A549 treated with dexamethasone at 1 μM for 4 hours (cell line): Measurements from ENCODE around the gene OR5J2. TPM values are rescaled to one million over a fixed set of nuclear protein-coding genes. Genes with fewer than 3 reads are reported as not detected.

Experiments used
- total RNA-seq: library from RNA; stranded (reverse); fragments of 200-300 nt; extraction: Qiagen RNA extraction; gene quantifications from 5 replicates; pipeline ENCODE4 v1.2.3, GENCODE V29; 2022

Gene OR5J2
- total RNA-seq, result not detected in 5 replicates

DNA sequence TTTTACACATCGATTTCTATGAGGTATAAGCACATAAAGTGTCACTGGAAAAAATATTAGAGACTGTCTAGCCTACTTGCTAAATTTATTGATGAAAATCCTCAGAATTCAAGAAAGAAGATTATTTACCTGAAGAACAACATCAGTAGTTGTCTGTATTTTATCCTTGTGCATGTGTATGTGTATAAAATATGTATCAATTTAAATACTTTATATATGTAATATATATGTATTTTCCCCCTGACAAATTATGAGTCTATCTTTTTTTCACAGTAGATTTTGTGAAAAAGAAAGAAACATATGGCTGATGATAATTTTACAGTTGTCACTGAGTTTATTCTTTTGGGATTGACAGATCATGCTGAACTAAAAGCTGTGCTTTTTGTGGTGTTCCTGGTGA, at the start of gene OR5J2:
Gene OR5J2, plus strand, starts transcription at position 301 of the 400 bp plus-strand sequence. Its CDS starts 0 bp downstream, at position 301.

DNA sequence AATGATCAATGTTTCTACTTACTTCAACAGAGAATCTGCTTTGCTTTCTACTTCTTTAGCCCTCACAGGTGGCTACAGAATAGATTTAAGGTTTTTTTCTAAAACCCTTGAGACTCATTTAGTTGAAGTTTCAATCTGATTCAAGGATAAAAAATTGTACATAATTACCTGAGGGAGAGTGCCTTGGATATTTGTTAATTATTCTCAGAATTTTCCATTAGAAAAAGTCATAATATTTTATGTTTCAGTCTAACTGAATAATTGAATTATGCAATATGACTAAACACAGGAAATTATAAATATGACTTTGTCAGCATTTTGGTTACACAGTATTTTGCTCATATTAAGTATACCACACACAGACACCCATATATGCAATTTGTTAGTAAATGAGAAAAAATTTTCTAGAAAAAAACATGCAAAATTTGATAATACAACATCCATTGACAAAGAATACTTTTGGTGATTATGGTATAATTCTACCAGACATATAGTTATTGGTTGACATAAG, 36.2 kb upstream of the OR5J2 start, which contains the start of gene OR8J3:
Gene OR8J3, minus strand, starts transcription at position 51 of the 511 bp plus-strand sequence. CDS start 2,483 bp downstream, outside the sequence.

DNA sequence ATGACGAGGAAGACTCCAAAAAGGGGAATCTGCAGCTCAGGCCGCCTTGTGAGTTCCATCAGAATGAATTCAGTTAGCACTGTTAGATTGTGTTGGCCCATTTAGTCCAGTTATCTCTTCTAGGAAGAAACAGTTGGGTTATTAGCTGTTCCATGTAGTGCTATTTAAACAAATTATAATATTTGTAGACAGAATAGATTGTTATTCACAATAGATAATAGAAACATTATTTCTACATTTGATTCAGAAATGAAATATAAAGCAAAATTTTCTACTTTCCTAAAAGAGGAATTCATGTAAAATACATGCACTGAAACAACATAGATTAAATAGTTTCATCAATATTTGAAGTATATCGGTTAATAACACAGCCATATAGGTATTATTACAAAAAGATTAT, 16.2 kb upstream of the OR5J2 start, which contains the start of gene OR8K5:
Gene OR8K5, minus strand, starts transcription at position 101 of the 400 bp plus-strand sequence. Its CDS starts 0 bp downstream, at position 101.

Other genes with a start within 250 kb of the OR5J2 start
- not detected in 5 replicates for gene OR5I1, start 240.2 kb upstream of the OR5J2 start, total RNA-seq
- not detected in 5 replicates for gene OR10AG1, start 206.7 kb upstream of the OR5J2 start, total RNA-seq
- gene OR5F1, start 182.0 kb upstream of the OR5J2 start, total RNA-seq, result not detected in 5 replicates
- not detected in 5 replicates for gene OR5AS1, start 149.0 kb upstream of the OR5J2 start, total RNA-seq
- not detected in 5 replicates for gene OR8I2, start 83.3 kb upstream of the OR5J2 start, total RNA-seq
- gene OR8H2, start 72.9 kb upstream of the OR5J2 start, total RNA-seq, result not detected in 5 replicates
- gene OR8H3, start 54.2 kb upstream of the OR5J2 start, total RNA-seq, result not detected in 5 replicates
- not detected in 5 replicates for gene OR8J3, start 36.4 kb upstream of the OR5J2 start, total RNA-seq
- not detected in 5 replicates for gene OR8K5, start 16.3 kb upstream of the OR5J2 start, total RNA-seq
- gene OR5T2, start 57.6 kb downstream of the OR5J2 start, total RNA-seq, result not detected in 5 replicates
- not detected in 5 replicates for gene OR5T3, start 75.6 kb downstream of the OR5J2 start, total RNA-seq
- gene OR5T1, start 97.5 kb downstream of the OR5J2 start, total RNA-seq, result not detected in 5 replicates
- not detected in 5 replicates for gene OR8H1, start 115.6 kb downstream of the OR5J2 start, total RNA-seq
- not detected in 5 replicates for gene OR8K3, start 138.5 kb downstream of the OR5J2 start, total RNA-seq
- gene OR8K1, start 169.4 kb downstream of the OR5J2 start, total RNA-seq, result not detected in 5 replicates
- gene OR8J1, start 177.7 kb downstream of the OR5J2 start, total RNA-seq, result not detected in 5 replicates
- not detected in 5 replicates for gene OR8U1, start 199.0 kb downstream of the OR5J2 start, total RNA-seq
- not detected in 5 replicates for gene OR5AL1, start 236.1 kb downstream of the OR5J2 start, total RNA-seq